HG03066 (cell line): ENCODE data around the gene PLXND1.
"Not testable (repeated sequence)": the region's sequence is repeated elsewhere in the genome, so short reads cannot be mapped to it uniquely, and the experiment has no call there.

Experiments used
- ATAC-seq: cut with Tn5 transposase; IDR thresholded peaks from one replicate; pipeline ENCODE4 v1.9.1; 2021; ENCODE audit warnings: low read depth; ENCODE audit not compliant: unreplicated experiment

The PLXND1 gene

DNA sequence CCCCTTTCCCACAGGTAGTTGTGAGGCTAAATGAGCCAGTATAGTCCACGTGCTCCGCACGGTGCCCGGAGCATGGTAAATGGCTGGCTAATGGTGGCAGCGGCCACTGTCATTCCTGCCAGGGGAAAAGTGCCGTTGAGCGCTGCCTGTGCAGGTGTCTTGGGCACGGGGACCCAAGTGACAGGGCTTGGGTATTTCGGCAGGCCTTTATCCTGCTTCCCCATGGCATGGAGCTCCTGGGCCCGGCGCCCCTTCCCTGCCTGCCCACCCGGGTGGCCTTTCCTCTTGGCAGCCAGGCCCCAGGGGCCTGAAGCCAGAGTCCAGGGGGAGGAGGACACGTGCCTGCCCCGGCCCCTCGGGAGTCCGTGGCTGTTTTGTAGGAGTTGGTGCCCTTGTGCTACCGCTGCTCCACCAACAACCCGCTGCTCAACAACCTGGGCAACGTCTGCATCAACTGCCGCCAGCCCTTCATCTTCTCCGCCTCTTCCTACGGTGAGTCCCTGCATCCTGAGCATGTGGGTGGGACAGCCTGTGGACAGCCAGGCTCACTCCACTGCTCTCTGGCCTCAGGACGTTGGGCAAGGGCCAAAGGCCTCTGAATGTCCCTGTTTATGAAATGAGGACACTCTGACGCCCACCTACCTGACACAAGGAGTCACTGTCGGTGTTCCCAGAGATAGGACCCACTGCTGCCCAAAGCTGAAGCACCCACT is 91.2 kb downstream of the PLXND1 start:
- ATAC-seq: not testable (repeated sequence)

DNA sequence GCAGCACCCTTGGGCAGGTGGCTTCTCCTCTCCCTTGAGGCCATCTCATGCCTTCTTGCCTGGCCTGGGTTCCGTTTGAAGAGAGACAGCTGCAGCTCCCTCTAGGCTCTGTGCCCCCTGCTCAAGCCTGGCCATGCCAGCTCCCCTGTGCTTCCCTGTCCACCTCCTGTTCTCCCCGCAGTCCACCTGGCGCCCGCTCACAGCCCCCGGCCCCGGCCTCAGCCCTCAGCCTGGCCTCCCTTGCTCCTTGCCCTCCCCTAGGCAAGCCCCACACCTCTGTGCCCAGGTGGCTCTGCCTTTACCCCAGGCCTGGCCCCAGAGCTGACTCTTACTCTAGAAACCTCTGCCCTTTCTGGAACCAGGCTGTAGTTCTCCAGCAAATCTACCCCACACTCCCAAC is 91.9 kb downstream of the PLXND1 start:
- ATAC-seq: no peak

DNA sequence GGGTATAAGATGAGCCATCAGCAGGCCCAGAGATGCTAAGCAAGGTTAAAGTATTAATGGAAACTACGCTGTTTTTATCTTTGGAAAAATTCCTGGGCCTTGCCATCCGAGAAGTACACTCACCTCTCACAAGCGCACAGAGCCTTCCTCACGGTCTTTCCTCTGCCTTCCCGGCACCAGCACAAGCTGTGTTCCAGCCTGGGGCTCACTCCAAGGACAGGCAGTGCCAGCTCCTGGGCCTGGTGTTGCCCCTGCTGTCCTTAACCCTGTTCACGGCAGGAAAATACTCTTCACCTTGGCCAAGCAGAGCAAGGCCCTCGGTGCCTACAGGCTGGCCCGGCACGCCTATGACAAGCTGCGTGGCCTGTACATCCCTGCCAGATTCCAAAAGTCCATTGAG is 92.4 kb downstream of the PLXND1 start:
- no peak for ATAC-seq

DNA sequence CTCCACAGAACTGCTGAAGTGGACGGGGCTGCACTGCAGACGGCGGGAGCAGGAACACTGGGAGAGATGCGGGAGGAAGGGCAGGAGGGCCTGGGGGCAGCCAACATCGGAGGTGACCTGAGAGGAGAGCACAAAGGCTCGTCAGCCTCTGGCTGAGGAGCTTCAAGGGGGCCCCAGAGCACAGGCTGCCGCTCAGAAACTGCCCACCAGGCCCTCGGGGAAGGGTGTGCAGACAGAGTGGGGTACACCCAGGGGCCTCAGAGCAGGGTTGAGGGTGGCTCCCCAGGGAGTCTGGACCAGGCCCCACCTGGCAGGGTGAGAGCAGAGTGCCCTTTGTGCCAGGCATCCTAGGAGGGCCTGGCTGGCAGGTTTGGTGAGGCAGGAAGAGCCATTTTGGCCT is 92.8 kb downstream of the PLXND1 start:
- ATAC-seq: no peak

DNA sequence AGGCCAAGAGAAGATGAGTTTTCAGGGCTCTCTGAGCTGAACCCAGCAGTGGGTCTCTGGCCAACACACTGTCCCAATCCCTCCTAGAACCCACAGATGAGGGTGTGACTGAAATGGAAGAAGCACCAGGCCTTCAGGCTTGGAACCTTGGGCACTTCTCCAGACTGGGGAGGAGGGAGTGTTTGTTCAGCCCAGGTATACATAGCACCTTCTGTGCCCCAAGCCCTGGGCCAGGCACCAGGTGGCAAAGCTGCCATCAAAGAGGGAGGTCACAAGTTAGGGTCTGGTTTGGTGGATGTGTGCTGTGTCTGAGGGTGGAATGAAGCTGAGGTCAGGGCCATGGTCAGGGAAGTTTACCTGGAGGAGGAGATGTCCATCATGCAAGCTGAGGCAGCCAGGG is 93.9 kb downstream of the PLXND1 start:
- no peak for ATAC-seq

DNA sequence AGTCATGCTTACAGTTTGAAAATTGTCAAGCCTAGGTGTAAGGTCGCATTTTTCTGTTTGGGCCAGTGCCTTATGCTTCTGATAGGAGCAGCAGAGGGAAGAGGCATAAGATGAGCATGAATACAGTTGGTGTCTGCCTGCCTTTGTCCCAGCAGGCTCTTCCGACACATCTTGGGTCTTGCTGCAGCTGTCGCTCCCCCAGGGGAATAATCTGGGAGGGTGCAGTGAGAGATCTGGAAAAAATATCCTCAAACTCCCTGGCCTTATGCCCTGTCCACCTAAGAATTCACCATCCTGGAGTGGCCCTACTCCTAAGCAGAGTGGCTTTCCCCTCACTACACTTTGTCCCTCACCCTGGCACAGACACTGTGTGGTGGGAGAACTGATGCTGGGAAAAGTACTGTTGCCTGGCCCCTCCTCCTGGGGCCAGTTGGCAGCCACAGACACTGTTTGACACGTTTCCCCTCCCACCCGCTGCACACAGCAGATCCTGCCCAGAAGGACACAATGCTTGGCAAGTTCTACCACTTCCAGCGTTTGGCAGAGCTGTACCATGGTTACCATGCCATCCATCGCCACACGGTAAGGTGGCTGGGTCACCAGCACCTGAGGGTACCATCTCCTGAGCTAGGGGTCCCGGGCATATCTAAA is 99.2 kb downstream of the PLXND1 start:
- ATAC-seq: no peak

DNA sequence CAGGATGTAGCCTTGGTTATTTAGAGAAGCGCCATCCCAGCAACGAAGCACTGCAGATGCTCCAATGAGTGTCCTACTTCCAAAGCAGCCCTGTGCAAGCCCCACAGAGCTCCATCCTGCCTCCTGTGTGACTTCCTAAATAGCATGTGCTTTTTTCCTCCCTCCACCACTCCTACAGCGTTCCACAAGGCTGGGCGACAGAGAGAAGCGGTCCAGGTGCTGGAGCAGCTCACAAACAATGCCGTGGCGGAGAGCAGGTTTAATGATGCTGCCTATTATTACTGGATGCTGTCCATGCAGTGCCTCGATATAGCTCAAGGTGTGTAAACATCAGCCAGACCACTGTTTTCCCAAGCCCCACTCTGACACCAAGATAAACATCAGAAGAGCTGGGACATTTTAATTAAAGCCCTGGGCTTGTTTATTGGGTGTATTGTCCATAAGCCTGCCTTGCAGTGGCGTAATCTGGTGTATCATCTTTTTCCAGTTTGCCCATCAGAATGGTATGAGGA is 100.2 kb downstream of the PLXND1 start:
- ATAC-seq: no peak

DNA sequence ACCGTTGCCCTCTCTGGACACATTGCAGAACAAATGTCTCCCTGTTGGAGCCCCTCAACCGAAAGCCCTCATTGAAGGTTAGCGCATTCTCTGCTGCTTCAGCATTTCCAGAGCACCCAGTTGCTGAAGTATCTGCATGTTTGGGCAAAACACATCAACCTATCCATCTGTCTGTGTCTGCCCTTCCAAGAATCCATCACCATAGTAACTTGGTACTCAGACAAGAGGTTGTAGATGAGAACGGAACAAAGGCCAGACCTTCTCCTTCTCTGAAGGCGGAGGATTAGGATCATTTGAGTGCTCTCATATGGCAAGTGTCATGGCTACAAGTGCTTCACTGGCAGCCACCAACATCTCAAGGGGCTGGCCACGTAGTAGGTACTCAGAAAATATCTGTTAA is 101.1 kb downstream of the PLXND1 start:
- ATAC-seq: no peak
